SU-DHL-6 (cell line): Measurements from ENCODE around the gene KCNK13.

Experiments
- H2AFZ ChIP-seq: fragments of 200-600 bp; sonication (generic); 2 replicates; pipeline ENCODE4 v1.6.1; 2014; ENCODE audit warnings: low read depth, mild to moderate bottlenecking, moderate library complexity, mixed read lengths, antibody characterized with exemption, low read length; ENCODE audit not compliant: severe bottlenecking
- H3F3A ChIP-seq: fragments of 200-600 bp; shearing (Covaris generic); 2 replicates; pipeline ENCODE4 v1.6.0; 2016; ENCODE audit warnings: antibody characterized with exemption, mild to moderate bottlenecking; ENCODE audit not compliant: insufficient read depth
- H3K27ac ChIP-seq: fragments of 200-600 bp; sonication (generic); 2 replicates; pipeline ENCODE4 v1.5.1; 2016; ENCODE audit warnings: low read depth, mild to moderate bottlenecking, low read length, moderate library complexity, mixed read lengths
- H3K27me3 ChIP-seq: fragments of 200-600 bp; sonication (generic), shearing (Covaris generic); 2 replicates; pipeline ENCODE4 v1.6.0; 2014; ENCODE audit warnings: mild to moderate bottlenecking, low read length
- H3K36me3 ChIP-seq: fragments of 200-600 bp; sonication (generic); 2 replicates; pipeline ENCODE4 v1.6.1; 2014; ENCODE audit warnings: mild to moderate bottlenecking, low read length, mixed read lengths
- H3K4me2 ChIP-seq: fragments of 300-600, 200-600 bp; shearing (Covaris generic), sonication (generic); 2 replicates; pipeline ENCODE4 v1.6.0; 2014; ENCODE audit warnings: low read length, low read depth, mild to moderate bottlenecking; ENCODE audit not compliant: poor library complexity, severe bottlenecking
- H3K4me3 ChIP-seq: fragments of 200-600 bp; sonication (generic); 2 replicates; pipeline ENCODE4 v1.5.1; 2014; ENCODE audit warnings: antibody characterized with exemption, low read length, mild to moderate bottlenecking, mixed read lengths; ENCODE audit not compliant: insufficient read depth, poor library complexity, severe bottlenecking
- H3K79me2 ChIP-seq: fragments of 200-600 bp; sonication (generic); 2 replicates; pipeline ENCODE4 v1.6.1; 2014; ENCODE audit warnings: mild to moderate bottlenecking, low read length, moderate library complexity; ENCODE audit not compliant: insufficient read depth
- H3K9ac ChIP-seq: fragments of 200-600 bp; sonication (generic); 2 replicates; pipeline ENCODE4 v1.7.0; 2014; ENCODE audit warnings: mild to moderate bottlenecking, low read length
- H3K9me2 ChIP-seq: fragments of 200-600 bp; sonication (generic); replicated peaks from 2 replicates; pipeline ENCODE4 v1.6.1; 2014; ENCODE audit warnings: low read length; ENCODE audit not compliant: insufficient read depth
- H3K9me3 ChIP-seq: fragments of 200-600 bp; sonication (generic); 2 replicates; pipeline ENCODE4 v1.6.1; 2014; ENCODE audit warnings: low read length, mixed read lengths; ENCODE audit not compliant: insufficient read depth
- H4K20me1 ChIP-seq: fragments of 200-600 bp; sonication (generic); 2 replicates; pipeline ENCODE4 v1.6.1; 2014; ENCODE audit warnings: low read depth, mild to moderate bottlenecking, antibody characterized with exemption, low read length, moderate library complexity, mixed read lengths
- EZH2phosphoT487 ChIP-seq: fragments of 200-600 bp; sonication (generic), shearing (Covaris generic); conservative IDR thresholded peaks from 2 replicates; pipeline ENCODE4 v1.6.1; 2018; ENCODE audit warnings: mild to moderate bottlenecking, antibody characterized with exemption, low read length, moderate library complexity, mixed read lengths
- TF ChIP-seq, protein P1 (sequence below): fragments of 200-600 bp; sonication (generic); IDR thresholded peaks from one replicate; pipeline ENCODE4 v1.5.1; 2017; ENCODE audit warnings: antibody characterized with exemption, mild to moderate bottlenecking, low read length, moderate library complexity; ENCODE audit not compliant: insufficient read depth, poor library complexity, severe bottlenecking

Gene KCNK13

DNA sequence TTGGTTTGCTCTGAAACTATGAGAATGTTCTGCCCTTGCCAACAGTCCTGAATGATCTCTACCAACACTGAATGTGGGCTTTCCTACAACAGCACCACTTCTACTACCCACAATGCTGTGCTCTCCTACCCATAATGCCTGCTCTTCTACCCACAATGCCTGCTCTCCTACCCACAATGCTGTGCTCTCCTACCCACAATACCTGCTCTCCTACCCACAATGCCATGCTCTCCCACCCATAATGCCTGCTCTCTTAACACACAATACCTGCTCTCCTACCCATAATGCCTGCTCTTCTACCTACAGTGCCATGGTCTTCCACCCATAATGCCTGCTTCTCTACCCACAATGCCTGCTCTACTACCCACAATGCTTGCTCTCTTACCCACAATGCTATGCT lies 92.3 kb downstream of the KCNK13 start:
- Histone ChIP-seq H3K27me3 (no peaks in the 10 kb centered on the region), H2AFZ (no peak overlapping the region), H3K27ac (no peak overlapping the region), H3K9me3 (0 out of 2 replicates have a peak, but pooled peaks cover 5% of the 10 kb centered on the region), H3K4me3 (no peak overlapping the region), H3K4me2 (no peak overlapping the region), H3K36me3 (no peaks in the 10 kb centered on the region), H3F3A (no peaks in the 10 kb centered on the region), H3K9me2 (no peaks in the 10 kb centered on the region), H3K79me2 (no peaks in the 10 kb centered on the region), H3K9ac (no peak overlapping the region), H4K20me1 (no peaks in the 10 kb centered on the region)
- TF ChIP-seq EZH2phosphoT487: no peak
- TF ChIP-seq, protein P1, sequence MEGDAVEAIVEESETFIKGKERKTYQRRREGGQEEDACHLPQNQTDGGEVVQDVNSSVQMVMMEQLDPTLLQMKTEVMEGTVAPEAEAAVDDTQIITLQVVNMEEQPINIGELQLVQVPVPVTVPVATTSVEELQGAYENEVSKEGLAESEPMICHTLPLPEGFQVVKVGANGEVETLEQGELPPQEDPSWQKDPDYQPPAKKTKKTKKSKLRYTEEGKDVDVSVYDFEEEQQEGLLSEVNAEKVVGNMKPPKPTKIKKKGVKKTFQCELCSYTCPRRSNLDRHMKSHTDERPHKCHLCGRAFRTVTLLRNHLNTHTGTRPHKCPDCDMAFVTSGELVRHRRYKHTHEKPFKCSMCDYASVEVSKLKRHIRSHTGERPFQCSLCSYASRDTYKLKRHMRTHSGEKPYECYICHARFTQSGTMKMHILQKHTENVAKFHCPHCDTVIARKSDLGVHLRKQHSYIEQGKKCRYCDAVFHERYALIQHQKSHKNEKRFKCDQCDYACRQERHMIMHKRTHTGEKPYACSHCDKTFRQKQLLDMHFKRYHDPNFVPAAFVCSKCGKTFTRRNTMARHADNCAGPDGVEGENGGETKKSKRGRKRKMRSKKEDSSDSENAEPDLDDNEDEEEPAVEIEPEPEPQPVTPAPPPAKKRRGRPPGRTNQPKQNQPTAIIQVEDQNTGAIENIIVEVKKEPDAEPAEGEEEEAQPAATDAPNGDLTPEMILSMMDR: no peak

GRCh38 chr14:90159146-90159545 lies 97.4 kb downstream of the KCNK13 start:
- no peak overlapping the region for H3K27ac ChIP-seq
- H3K9ac ChIP-seq: no peak overlapping the region
- H3K9me3 ChIP-seq: 0 out of 2 replicates have a peak, but pooled peaks cover 3% of the 10 kb centered on the region
- 0 out of 2 replicates have a peak, but pooled peaks cover 3% of the 10 kb centered on the region for H3K27me3 ChIP-seq
- no peak overlapping the region for H3K4me2 ChIP-seq
- H3K79me2 ChIP-seq: no peaks in the 10 kb centered on the region
- no peak overlapping the region for H3K4me3 ChIP-seq
- H3F3A ChIP-seq: no peaks in the 10 kb centered on the region
- no peak overlapping the region for H2AFZ ChIP-seq
- TF ChIP-seq, protein P1: no peak
- no peak for TF ChIP-seq EZH2phosphoT487
- no peaks in the 10 kb centered on the region for H3K9me2 ChIP-seq
- no peaks in the 10 kb centered on the region for H4K20me1 ChIP-seq
- no peaks in the 10 kb centered on the region for H3K36me3 ChIP-seq

DNA sequence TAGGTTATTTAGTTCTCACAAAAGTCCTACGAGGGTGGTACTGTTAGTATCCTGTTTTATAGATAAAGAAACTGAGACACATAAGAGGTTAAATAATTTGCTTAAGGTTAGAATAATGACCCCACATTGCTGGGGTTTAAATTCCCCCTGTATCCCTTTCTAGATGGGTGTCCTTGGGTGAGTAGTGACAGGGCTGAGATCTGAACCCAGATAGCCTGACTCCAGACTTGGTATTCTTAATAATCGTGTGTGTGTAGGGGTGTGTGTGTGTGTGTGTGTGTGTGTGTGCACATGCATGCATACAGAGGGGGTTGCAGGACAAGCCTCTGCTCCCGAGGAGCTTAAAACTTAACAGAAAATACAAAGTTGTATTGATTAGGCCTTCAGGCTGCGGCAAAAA lies 97.9 kb downstream of the KCNK13 start:
- Histone ChIP-seq H3K9ac (no peak overlapping the region), H3K27ac (no peak overlapping the region), H3K36me3 (no peaks in the 10 kb centered on the region), H3K9me2 (no peaks in the 10 kb centered on the region), H2AFZ (no peak overlapping the region), H4K20me1 (no peaks in the 10 kb centered on the region), H3K27me3 (0 out of 2 replicates have a peak, but pooled peaks cover 3% of the 10 kb centered on the region), H3K79me2 (no peaks in the 10 kb centered on the region), H3K4me2 (no peak overlapping the region), H3K9me3 (no peaks in the 10 kb centered on the region), H3F3A (no peaks in the 10 kb centered on the region), H3K4me3 (no peak overlapping the region)
- no peak for TF ChIP-seq EZH2phosphoT487
- TF ChIP-seq, protein P1: no peak

GRCh38 chr14:90161129-90161528 lies 99.3 kb downstream of the KCNK13 start:
- TF ChIP-seq EZH2phosphoT487: no peak
- TF ChIP-seq, protein P1: no peak
- Histone ChIP-seq H3K36me3 (no peaks in the 10 kb centered on the region), H3K4me3 (no peak overlapping the region), H3K9me2 (no peaks in the 10 kb centered on the region), H4K20me1 (no peaks in the 10 kb centered on the region), H3F3A (no peaks in the 10 kb centered on the region), H3K79me2 (no peaks in the 10 kb centered on the region), H3K9ac (no peak overlapping the region), H3K9me3 (no peaks in the 10 kb centered on the region), H3K27me3 (0 out of 2 replicates have a peak, but pooled peaks cover 3% of the 10 kb centered on the region), H2AFZ (no peak overlapping the region), H3K27ac (no peak overlapping the region), H3K4me2 (no peak overlapping the region)
